HCEC 1CT (cell line): ENCODE results near the gene HEBP1.
A peak's percentile ranks its signal among the peaks of the same experiment; 100 is the strongest.

ENCODE experiments used
- DNase-seq: peaks from one replicate; pipeline ENCODE4 v3.0.0-alpha.2; 2017

The HEBP1 gene

GRCh38 chr12:12987421-12987820 lies 12.6 kb downstream of the HEBP1 start:
- no peak for DNase-seq

GRCh38 chr12:12986775-12987331 lies 13.2 kb downstream of the HEBP1 start:
- DNase-seq = no peak

- DNase-seq = peak; percentile 35
Measured at GRCh38 chr12:12985817-12986408, 14.2 kb downstream of the HEBP1 start.

GRCh38 chr12:12984149-12984548 lies 15.9 kb downstream of the HEBP1 start:
- DNase-seq = no peak

GRCh38 chr12:12983420-12984035 lies 16.5 kb downstream of the HEBP1 start:
- DNase-seq = peak; percentile 49

GRCh38 chr12:12982331-12982730 lies 17.7 kb downstream of the HEBP1 start:
- DNase-seq = no peak

- DNase-seq = peak; percentile 92
Measured at GRCh38 chr12:12979731-12980259, 20.3 kb downstream of the HEBP1 start.

GRCh38 chr12:12979126-12979525 lies 20.9 kb downstream of the HEBP1 start:
- DNase-seq = no peak

GRCh38 chr12:12977231-12977630 lies 22.8 kb downstream of the HEBP1 start:
- no peak for DNase-seq

GRCh38 chr12:12976366-12976765 lies 23.7 kb downstream of the HEBP1 start:
- peak; percentile 95 for DNase-seq

- DNase-seq = peak; percentile 50
Measured at GRCh38 chr12:12975322-12976077, 24.6 kb downstream of the HEBP1 start.

- no peak for DNase-seq
Measured at GRCh38 chr12:12974211-12974610, 25.9 kb downstream of the HEBP1 start.

GRCh38 chr12:12973019-12973418 lies 27.0 kb downstream of the HEBP1 start:
- DNase-seq = no peak

- no peak for DNase-seq
Measured at GRCh38 chr12:12965836-12966235, 34.2 kb downstream of the HEBP1 start.

- no peak for DNase-seq
Measured at GRCh38 chr12:12964255-12964654, 35.8 kb downstream of the HEBP1 start.

GRCh38 chr12:12960639-12961209 lies 39.3 kb downstream of the HEBP1 start:
- DNase-seq = no peak

GRCh38 chr12:12958886-12959285 lies 41.2 kb downstream of the HEBP1 start:
- DNase-seq = no peak

GRCh38 chr12:12954878-12955625 lies 45.0 kb downstream of the HEBP1 start:
- DNase-seq = no peak

GRCh38 chr12:12954356-12954755 lies 45.7 kb downstream of the HEBP1 start:
- no peak for DNase-seq

- no peak for DNase-seq
Measured at GRCh38 chr12:12952036-12952435, 48.0 kb downstream of the HEBP1 start, which contains the start of gene GPRC5D. TSS of gene GPRC5D (minus strand) at chr12:12952170. CDS start at chr12:12950384, 1,786 bp downstream.

GRCh38 chr12:12951504-12951903 lies 48.6 kb downstream of the HEBP1 start:
- DNase-seq = no peak

- no peak for DNase-seq
Measured at GRCh38 chr12:12947902-12948301, 52.2 kb downstream of the HEBP1 start.
